HG03521 (cell line): Measurements from ENCODE around the gene LHFPL6.

Experiments used
- ATAC-seq: cut with Tn5 transposase; IDR thresholded peaks from one replicate; pipeline ENCODE4 v1.9.1; 2021; ENCODE audit warnings: mild to moderate bottlenecking, moderate library complexity; ENCODE audit not compliant: unreplicated experiment

LHFPL6 gene

DNA sequence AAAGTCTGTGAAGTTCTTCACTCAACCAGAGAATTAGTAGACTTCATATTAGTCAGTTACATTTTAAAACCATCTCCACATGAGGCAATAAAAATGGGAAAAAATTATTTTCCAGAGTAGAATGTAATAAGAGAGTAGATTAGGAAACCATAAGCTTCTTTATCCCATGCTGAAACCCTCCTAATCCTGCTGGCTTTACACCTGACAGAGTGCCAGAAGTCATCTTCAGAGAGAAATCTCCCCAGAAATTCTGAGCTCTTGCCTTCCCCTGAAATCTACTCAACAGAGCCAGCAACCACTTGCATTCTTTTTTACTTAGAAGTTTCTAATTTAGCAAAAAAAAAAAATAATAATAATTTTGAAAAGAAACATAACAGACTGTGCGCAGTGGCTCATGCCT, 284.8 kb downstream of the LHFPL6 start:
- no peak for ATAC-seq

DNA sequence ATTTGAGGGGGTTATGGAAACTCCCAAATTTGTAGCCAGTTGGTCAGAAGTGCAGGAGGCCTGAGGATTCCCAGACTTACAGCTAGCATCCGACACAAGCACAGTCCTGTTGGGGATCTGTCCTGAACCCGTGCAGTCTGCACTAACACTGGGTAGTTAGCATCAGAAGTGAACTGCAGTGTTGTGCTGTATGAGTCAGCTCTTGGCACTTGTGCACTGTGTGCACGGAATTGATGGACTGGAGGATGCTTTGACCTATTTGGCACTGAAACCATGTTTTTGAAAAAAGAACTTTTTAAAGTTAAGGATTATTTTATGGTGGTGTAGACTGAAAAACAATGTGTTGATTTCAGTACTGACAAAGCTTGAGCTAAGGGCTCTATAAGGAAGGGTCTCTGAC, 285.7 kb downstream of the LHFPL6 start:
- ATAC-seq: no peak

DNA sequence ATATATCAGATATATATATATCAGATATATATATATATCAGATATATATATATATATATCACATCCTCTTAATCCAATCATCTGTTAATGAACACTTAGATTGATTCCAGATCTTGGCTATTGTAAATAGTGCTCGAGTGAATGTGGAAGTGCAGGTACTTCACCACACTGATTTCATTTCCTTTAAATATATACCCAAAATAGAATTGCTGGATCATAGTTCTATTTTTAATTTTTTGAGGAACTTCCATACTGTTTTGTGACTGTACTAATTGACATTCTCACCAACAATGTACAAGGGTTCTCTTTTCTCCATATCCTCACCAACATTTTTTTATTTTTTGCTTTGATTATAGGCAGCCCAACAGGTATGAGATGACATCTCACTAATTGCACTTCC, 287.2 kb downstream of the LHFPL6 start:
- ATAC-seq: no peak

DNA sequence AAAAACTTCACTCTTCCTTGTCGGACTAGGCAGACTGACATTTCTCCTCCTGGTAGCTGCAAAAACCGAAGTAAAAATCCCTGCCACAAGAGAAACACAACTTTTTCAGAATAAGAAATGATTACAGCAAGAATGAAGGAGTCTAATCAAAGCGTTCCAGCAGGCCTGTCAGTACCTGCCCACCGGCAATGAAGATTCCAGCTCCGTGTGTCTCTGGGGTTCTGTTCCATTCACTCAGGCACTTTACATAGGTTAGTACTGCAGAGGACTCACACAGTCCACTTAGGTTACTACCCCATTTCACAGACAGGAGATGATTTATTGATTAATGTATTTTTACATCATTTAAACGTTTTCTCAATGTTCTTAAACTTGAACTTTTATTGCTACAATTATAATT, 289.3 kb downstream of the LHFPL6 start:
- no peak for ATAC-seq

DNA sequence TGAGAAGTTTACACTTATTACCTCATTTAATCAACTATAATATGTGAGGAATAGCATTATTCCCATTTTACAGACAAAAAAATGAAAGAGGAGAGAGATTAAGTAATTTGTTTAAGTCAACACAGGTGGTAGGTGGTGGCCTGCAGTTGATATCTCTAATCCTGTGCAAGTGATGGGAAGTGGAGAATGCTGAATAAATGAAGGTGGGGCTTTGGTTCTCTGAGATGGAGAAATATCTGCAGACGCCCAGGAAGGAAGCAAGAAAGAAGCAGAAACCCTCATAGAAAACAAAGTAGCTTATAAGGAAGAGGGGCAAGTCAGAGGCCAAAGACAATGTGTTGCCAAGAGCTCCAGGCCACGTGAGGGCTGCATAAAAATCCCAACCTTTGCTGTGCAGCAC, 290.4 kb downstream of the LHFPL6 start:
- ATAC-seq: no peak

DNA sequence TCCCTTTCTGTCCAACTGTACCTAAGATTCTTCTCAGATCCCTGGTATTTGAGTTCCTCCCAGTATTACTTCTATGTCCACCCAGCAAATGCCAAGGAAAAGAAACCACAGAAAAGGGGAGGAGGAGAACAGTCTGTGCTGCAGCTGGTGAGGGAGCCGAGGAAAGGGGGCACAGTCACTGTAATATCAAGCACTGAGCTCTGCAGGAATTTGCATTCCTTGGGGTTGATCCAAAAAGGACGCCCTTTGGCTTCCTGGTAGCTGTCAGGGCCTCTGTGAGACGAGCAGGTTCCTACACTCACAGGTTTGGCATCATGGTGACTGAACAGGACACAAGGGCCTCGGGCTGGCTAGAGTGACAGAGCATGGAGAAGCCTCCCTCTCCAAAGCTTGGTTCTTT, 291.4 kb downstream of the LHFPL6 start:
- ATAC-seq: no peak

DNA sequence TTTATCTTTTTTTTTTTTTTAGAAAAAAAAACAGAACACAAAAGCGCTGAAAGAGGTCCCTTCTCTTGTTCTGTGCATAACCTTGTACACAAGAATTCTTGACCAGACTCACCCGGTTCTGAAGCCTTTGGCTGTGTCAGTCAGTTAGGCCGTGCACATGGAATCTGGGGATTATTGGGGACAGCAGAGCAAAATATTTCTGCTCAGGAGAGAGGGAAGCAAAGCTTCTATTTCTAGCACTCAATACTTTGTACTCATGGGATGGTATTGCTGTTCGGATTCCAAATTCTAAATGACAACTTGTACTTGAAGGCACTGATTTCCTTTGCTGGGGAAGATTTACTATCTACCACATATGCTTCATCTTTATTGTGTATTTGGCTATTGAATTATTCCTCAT, 292.0 kb downstream of the LHFPL6 start:
- no peak for ATAC-seq

DNA sequence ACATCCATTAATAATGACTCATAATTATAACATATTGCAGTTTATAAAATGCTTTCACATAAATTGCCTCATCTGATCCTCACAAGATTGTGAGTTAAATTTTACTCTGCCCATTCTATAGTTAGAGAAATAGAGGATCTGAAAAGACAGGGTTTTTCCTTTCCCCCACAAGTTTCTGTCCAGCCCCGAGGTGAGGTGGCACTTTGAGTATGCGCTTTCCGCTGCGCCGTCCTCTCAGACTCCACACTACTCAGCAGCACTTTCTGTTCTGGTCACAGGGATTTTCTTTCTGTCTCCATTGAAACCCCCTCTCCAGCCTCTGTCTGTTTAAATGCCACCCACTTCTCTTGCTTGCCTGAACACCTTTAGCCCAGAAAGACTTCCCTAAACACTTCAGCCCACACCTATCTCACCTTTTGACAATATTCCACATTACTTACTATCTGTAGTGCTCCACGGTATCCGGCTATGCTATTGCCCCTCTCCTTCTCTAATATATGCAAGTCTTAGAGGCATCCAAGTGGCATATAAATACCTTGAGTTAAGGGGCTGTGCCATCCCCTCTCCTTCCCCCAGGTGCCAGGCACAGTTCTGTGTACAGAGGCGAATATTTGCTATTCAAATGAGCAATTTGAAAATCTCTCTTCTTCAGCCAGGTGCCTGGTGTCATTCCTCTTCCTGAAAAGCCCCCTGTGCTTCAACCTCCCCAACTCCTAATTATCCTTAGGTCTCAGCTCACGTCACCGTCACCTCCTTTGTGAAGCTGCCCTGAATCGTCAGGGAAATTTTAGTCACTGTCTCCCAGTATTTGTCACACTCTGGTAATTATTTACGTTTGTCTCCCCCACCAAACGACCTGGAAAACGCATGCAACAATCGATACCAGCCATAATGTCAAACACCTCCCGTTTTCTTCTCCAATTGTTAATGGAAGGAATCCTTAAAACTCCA, 296.1 kb downstream of the LHFPL6 start:
- ATAC-seq: peak; percentile 89

DNA sequence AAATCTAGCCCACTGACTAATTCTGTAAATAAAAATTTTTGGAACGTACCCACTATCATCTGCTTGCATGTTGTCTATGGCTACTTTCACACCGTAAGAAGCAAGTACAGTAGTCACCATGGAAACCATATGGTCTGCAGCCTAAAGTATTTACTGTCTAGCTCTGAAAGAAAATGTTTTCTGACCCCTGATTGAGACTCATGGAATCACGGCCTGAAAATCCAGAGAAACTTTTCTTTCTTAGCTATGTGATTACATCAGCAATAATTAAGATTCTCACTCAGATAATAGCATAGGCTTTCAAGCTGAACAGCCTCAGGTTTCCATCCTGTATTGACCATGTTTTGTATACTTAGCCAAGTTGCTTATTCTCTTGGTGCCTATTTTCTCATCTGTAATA, 300.2 kb downstream of the LHFPL6 start:
- no peak for ATAC-seq

DNA sequence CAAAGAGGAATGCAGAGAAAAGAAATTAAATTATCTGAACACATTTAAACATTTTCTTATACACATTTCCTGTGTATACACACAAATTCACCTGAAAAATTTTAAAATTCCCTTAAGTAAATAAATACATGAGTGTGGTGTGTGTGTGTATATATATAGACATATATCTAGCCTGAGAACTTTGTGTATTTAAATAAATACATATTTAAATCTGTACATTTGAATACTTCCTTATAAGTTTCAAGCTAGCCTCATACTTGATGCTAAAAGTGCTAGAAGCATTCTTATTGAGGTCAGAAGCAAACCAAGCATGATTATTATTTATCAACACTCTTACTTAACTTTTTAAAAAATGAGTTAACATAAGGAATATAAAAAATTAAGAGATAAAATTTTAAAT, 304.0 kb downstream of the LHFPL6 start:
- no peak for ATAC-seq

DNA sequence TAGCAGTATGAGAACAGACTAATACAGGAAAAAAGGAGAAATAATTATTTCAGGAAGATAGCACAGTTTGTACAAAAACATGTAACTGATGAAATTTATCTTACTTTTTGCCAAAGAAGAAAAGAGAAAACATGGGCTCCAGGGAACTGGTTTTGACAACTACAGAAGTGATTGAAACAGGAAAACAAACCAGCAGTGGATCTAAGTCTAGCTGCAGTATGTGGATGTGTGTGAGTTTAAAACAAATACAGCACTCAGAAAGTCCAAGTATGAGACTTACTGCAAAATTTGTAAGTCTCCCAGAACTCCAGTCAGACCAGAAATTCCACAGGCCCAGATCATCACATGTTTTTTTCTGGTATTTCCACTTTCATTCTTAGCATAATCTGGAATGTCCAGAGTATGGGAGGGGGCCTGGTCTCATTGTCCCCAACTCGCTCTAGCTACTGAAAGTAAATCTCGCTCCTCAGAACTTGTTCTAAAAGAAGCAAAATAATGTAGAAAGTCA, 305.3 kb downstream of the LHFPL6 start:
- no peak for ATAC-seq

DNA sequence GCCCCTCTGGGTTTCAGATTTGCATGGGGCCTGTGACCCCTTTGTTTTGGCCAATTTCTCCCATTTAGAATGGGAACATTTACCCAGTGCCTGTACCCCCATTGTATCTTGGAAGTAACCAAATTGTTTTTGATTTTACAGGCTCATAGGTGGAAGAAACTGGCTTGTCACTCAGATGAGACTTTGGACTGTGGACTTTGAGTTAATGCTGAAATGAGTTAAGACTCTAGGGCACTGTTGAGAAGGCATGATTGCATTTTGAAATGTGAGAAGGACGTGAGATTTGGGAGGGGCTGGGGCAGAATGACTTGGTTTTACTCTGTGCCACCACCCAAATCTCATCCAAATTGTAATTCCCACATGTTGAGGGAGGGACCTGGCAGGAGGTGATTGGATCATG, 306.0 kb downstream of the LHFPL6 start:
- ATAC-seq: no peak

DNA sequence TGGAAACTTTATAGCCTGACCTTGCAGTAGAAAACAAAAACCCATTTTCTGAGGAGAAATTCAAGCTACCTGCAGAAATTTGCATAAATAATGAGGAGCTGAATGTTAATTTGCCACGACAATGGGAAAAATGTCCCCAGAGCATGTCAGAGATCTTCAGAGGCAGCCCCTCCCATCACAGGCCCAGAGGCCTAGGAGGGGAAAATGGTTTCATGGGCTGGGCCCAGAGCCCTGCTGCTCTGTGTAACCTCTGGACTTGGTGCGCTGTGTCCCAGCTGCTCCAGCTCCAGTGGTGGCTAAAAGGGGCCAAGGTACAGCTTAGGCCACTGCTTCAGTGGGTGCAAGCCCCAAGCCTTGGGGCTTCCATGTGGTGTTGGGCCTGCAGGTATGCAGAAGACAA, 306.8 kb downstream of the LHFPL6 start:
- ATAC-seq: no peak
